ENCODE data around the gene PLCXD1.

PLCXD1 gene

DNA sequence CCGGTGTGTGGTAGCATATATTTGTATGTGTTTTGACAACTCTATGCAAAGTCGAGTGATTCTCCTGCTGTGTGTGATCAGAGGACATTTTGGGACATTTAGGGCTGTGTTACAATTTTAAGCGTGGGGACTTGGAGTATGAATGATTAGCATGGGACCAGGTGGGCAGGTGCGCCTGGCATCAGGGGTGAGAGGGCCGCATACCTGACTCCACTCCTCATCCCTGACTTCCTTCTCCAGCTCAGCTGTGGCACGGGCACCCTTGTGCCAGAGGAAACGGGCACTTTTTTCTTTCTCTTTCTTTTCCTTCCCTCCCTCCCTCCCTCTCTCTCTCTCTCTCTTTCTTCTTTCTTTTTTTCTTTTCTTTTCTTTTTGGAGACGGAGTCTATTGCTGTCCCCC lies 15.7 kb upstream of the PLCXD1 start:
- in situ Hi-C loops (cut with HindIII; ENCODE audit: low sequenced_read_pairs) = no loop called here
- TF ChIP-seq, protein P1, sequence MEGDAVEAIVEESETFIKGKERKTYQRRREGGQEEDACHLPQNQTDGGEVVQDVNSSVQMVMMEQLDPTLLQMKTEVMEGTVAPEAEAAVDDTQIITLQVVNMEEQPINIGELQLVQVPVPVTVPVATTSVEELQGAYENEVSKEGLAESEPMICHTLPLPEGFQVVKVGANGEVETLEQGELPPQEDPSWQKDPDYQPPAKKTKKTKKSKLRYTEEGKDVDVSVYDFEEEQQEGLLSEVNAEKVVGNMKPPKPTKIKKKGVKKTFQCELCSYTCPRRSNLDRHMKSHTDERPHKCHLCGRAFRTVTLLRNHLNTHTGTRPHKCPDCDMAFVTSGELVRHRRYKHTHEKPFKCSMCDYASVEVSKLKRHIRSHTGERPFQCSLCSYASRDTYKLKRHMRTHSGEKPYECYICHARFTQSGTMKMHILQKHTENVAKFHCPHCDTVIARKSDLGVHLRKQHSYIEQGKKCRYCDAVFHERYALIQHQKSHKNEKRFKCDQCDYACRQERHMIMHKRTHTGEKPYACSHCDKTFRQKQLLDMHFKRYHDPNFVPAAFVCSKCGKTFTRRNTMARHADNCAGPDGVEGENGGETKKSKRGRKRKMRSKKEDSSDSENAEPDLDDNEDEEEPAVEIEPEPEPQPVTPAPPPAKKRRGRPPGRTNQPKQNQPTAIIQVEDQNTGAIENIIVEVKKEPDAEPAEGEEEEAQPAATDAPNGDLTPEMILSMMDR (IDR thresholded peaks at IDR 0.05; ENCODE audit: low read depth, low read length) = no peak
- DNase-seq (ENCODE audit: low read depth, low spot score) = no peak
- H3K4me3 ChIP-seq (ENCODE audit: low read depth, low read length) = no peak overlapping the region

DNA sequence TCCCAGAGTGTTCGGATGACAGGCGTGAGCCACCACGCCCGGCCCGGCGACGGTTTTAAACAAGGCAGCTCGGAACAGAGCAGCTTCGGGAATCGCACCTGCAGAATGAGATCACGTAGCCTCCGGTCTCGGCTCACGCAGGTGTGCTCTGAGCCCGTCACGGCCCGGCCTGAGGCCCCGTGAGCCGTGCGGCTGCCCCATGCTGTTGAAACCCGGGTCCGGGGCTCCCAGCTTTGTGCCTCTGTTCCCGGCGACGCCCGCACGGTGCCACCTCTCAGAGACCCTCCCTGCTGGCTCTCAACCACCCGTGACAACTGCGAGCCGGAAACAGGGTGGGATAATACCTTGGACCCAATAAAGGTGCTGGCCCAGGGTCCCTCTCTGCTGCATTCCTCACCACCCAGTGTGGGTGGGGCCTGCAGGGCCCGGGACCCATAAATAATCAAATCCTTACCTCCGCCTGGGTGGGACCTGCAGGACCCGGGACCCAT lies 13.4 kb upstream of the PLCXD1 start:
- no peak for DNase-seq (ENCODE audit: low read depth, low spot score)

DNA sequence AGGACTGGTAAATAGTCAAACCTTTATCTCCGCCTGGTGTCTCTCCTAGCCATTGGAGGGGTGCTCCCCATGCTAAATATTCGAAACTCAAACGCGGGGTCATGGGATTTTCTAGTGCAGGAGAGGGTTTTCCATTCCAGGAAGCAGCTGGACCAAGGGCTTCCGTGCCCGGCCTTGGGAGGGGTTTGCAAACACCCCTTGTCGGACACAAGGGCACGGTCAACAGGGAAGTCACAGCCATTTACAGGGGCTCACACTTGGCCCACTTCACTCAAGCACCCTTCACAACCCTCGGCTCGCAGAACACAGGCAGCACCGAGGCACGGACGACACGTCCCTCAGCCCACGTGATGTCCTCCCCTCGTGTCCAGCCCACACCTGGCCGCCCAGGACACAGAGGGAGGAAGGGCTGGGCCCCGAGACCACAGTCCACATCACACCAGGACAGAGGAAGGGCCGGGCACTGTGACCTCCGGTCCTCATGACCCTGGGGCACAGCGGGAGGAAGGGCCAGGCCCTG lies 10.3 kb upstream of the PLCXD1 start:
- TF ChIP-seq, protein P1 (IDR thresholded peaks at IDR 0.05; ENCODE audit: low read depth, low read length) = no peak
- in situ Hi-C loops (cut with HindIII; ENCODE audit: low sequenced_read_pairs) = no loop called here
- no peak for DNase-seq (ENCODE audit: low read depth, low spot score)
- H3K4me3 ChIP-seq (ENCODE audit: low read depth, low read length) = no peak overlapping the region

More for the DNA sequence above, 13.4 kb upstream of the PLCXD1 start:
- in situ Hi-C loops (cut with HindIII; ENCODE audit: low sequenced_read_pairs) = no loop called here
- TF ChIP-seq, protein P1 (IDR thresholded peaks at IDR 0.05; ENCODE audit: low read depth, low read length) = no peak
- no peak overlapping the region for H3K4me3 ChIP-seq (ENCODE audit: low read depth, low read length)

DNA sequence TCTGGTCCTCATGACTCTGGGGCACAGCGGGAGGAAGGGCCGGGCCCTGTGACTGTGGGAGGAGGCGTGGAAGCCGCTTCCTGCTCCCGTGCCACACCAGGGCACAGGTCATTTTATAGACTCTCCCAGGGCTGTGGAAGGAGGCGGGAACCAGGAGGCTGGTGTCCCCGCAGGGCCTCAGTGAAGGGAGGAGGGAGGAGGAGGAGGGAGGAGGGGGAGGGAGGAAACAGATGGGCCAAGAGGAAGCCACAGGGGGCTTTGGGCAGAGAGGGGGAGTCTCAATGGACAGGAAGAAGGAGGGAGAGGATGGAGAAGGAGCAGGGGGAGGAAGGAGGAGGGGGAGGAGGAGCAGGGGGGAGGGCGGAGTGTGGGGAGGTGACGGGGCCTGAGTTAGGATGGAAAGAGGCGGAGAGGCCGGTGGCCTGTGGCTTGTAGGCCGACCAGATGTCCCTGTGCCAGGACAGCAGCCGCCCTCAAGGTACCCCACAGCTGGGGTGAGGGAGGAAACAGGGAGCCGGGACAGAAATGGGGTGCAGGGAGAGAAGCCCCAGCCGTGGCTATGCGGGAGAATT lies 6.2 kb upstream of the PLCXD1 start:
- in situ Hi-C loops (cut with HindIII; ENCODE audit: low sequenced_read_pairs) = no loop called here
- no peak overlapping the region for H3K4me3 ChIP-seq (ENCODE audit: low read depth, low read length)
- TF ChIP-seq, protein P1 (IDR thresholded peaks at IDR 0.05; ENCODE audit: low read depth, low read length) = no peak
- DNase-seq (ENCODE audit: low read depth, low spot score) = no peak

DNA sequence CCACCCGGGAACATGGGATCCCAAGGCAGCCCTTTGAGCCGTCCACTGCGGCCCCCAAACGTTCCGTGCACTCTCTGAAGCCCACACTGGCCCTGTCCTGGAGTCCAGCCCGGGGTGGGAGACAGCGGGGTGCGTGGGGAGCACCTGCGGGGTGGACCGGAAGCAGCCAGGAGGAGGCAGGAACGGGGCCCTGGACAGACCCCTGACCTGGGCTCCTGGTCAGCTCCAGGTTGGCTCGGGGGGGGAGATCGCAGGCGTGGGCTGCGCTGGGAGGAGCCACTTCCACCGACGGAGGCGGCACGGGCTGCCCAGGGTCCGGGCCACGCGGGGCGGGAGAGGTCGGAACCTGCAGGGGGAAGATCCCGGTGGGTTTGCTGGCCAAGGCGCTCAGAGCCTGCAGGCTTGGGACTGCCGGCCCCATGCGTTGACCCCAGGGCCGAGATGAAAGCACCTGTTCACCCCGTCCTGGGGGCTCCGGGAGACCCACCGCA lies 5.7 kb upstream of the PLCXD1 start:
- TF ChIP-seq, protein P1 (IDR thresholded peaks at IDR 0.05; ENCODE audit: low read depth, low read length) = no peak
- no peak for DNase-seq (ENCODE audit: low read depth, low spot score)
- in situ Hi-C loops (cut with HindIII; ENCODE audit: low sequenced_read_pairs) = no loop called here
- H3K4me3 ChIP-seq (ENCODE audit: low read depth, low read length) = no peak overlapping the region

DNA sequence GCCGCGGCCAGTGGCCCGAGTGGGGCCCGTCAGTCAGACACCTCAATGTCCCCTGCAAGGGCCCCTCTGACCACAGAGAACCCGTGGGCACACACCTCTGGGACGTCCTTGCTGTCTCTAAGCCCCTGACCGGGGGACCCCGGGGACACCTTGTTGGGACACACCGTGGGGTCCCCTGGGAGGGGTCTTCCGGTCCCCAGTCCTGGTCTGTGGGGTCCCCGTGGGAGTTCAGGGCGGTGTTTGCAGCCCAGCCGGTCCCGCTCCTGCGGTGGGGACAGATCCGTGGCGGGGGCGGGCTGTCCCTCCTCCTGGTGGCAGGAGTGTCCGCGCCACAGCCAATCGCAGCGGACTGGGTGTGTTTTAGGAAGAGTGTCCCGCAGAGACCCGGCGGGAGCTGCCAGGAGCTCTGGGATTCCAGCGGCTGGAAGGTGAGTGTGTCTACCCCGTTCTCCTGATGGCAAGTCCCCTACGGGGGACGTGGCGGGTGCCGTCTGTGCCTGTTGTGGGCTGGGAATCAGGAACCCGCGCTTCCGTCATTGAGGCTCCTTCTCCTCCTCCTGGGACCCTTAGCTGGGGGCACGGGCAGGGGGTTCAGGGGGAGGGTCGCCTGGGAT lies 5.1 kb upstream of the PLCXD1 start:
- peak; percentile 29 for DNase-seq (ENCODE audit: low read depth, low spot score)
- in situ Hi-C loops (cut with HindIII; ENCODE audit: low sequenced_read_pairs) = no loop called here
- peak overlapping the region; percentile 37 for H3K4me3 ChIP-seq (ENCODE audit: low read depth, low read length)

More for the DNA sequence above, 5.1 kb upstream of the PLCXD1 start:
- TF ChIP-seq, protein P1 (IDR thresholded peaks at IDR 0.05; ENCODE audit: low read depth, low read length) = no peak

Data from astrocyte of the spinal cord (primary cell).